ENCODE measurements around the gene HHIPL2. TPM values are rescaled to one million over a fixed set of nuclear protein-coding genes. Genes with fewer than 3 reads are reported as not detected.

Gene HHIPL2
- total RNA-seq, 4 donors from 2014 or later: 0.63 to 0.83 TPM; not detected in 2

DNA sequence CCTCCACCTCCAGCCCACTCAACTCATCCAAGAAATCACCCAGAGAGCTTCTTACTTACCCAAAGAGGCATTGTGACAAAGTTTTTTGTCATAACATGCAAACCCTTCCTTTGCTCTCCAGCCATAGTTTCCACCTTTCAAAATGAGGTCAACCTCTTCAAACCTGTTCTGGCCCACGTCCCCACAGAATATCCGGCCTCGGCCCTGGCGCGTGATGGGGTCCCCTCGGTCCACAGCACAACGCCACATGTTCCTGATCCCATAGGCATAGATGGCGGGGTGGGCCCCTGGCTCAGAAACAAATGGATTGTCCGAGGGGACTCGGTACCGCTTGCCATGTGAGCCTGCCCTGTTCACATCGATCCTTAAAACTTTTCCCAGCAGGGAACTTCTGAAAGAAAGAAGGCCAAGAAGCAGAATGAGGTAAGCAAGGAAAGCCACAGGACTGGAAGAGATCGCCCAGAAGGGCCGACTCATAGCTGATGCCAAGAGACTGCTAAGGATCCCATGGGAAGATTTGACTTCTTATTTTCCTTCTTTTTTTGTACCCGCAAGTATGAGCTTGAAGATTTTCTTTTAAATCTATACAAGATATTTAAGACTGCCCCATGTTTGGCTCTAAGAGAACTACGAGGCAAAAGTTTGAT is 7.8 kb downstream of the HHIPL2 start:
- intact Hi-C loops (cut with DNase I): no loop called here
- DNase-seq (ENCODE audit: extremely low spot score): peak; percentile 47

DNA sequence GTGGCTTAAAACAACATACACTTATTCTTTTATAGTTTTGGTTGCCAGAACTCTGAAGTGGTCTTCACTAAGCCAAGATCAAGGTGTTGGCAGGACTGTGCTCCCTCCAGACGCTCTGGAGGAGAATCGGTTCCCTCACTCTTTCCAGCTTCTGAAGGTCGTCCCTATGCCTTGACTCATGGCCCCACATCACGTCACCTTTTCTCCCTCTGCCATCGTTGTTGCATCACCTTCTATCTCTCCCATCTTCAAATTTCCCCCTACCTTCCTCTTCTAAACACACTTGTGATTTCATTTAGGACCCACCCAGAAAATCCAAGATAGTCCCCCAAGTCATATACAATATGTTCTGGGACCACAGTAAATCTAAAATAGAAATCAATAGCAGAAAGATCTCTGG is 12.4 kb downstream of the HHIPL2 start:
- no peak for DNase-seq (ENCODE audit: extremely low spot score)
- intact Hi-C loops (cut with DNase I): no loop called here
- whole genome bisulfite sequencing: 88% methylated on average over 5 of the region's 5 CpGs
- TF ChIP-seq, protein P1, sequence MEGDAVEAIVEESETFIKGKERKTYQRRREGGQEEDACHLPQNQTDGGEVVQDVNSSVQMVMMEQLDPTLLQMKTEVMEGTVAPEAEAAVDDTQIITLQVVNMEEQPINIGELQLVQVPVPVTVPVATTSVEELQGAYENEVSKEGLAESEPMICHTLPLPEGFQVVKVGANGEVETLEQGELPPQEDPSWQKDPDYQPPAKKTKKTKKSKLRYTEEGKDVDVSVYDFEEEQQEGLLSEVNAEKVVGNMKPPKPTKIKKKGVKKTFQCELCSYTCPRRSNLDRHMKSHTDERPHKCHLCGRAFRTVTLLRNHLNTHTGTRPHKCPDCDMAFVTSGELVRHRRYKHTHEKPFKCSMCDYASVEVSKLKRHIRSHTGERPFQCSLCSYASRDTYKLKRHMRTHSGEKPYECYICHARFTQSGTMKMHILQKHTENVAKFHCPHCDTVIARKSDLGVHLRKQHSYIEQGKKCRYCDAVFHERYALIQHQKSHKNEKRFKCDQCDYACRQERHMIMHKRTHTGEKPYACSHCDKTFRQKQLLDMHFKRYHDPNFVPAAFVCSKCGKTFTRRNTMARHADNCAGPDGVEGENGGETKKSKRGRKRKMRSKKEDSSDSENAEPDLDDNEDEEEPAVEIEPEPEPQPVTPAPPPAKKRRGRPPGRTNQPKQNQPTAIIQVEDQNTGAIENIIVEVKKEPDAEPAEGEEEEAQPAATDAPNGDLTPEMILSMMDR (IDR thresholded peaks at IDR 0.05): no peak
- no peak for TF ChIP-seq POLR2A (IDR thresholded peaks at IDR 0.05; ENCODE audit: low read depth)
- TF ChIP-seq POLR2AphosphoS5 (IDR thresholded peaks at IDR 0.05): no peak
- no peak for TF ChIP-seq EP300 (IDR thresholded peaks at IDR 0.05)
- Histone ChIP-seq H3K4me1 (no peaks in the 10 kb centered on the region), H3K36me3 (no peaks in the 10 kb centered on the region), H3K4me3 (no peak overlapping the region), H3K27ac (replicated peaks in 1 of 4) (no peak overlapping the region), H3K27me3 (no peaks in the 10 kb centered on the region), H3K9me3 (no peaks in the 10 kb centered on the region)

More for the DNA sequence above, 7.8 kb downstream of the HHIPL2 start:
- Histone ChIP-seq H3K4me1 (no peaks in the 10 kb centered on the region), H3K4me3 (no peak overlapping the region), H3K36me3 (no peaks in the 10 kb centered on the region), H3K27ac (replicated peaks in 1 of 4) (no peak overlapping the region), H3K9me3 (no peaks in the 10 kb centered on the region), H3K27me3 (peaks cover 0 to 19% (median 0%) of the 10 kb centered on the region in 4 donors)
- WGBS: 90% methylated on average over 16 of the region's 16 CpGs
- TF ChIP-seq POLR2AphosphoS5 (IDR thresholded peaks at IDR 0.05) (no peak), EP300 (IDR thresholded peaks at IDR 0.05) (no peak), POLR2A (IDR thresholded peaks at IDR 0.05; ENCODE audit: low read depth) (no peak)
- TF ChIP-seq, protein P1 (IDR thresholded peaks at IDR 0.05): no peak

DNA sequence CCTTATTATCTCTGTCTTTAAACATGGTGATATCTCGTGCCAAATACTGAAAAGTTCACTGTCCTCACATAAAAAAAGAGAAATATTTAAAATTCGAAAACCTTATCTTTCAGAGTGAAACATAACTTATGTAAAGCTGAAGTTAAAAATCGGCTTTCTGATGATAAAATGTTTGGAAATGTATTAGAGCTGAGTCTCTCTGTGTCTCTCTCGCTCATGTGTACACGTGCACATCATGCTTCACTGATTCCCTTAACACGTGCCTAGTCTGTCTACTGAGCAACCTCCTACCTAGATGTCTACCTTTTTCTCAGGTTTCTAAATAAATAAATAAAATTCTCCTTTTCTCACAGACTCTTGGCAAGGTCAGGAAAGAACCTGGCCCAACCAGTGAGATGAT is 17.1 kb downstream of the HHIPL2 start:
- 73% methylated on average over 6 of the region's 6 CpGs for WGBS
- DNase-seq (ENCODE audit: extremely low spot score): no peak
- no peak overlapping the region for H3K27ac ChIP-seq (replicated peaks in 1 of 4)
- no peaks in the 10 kb centered on the region for H3K4me1 ChIP-seq
- H3K36me3 ChIP-seq: no peaks in the 10 kb centered on the region
- TF ChIP-seq EP300 (IDR thresholded peaks at IDR 0.05): no peak
- intact Hi-C loops (cut with DNase I): no loop called here
- H3K4me3 ChIP-seq: no peak overlapping the region
- no peaks in the 10 kb centered on the region for H3K9me3 ChIP-seq
- peaks cover 0 to 8% (median 0%) of the 10 kb centered on the region in 4 donors for H3K27me3 ChIP-seq

DNA sequence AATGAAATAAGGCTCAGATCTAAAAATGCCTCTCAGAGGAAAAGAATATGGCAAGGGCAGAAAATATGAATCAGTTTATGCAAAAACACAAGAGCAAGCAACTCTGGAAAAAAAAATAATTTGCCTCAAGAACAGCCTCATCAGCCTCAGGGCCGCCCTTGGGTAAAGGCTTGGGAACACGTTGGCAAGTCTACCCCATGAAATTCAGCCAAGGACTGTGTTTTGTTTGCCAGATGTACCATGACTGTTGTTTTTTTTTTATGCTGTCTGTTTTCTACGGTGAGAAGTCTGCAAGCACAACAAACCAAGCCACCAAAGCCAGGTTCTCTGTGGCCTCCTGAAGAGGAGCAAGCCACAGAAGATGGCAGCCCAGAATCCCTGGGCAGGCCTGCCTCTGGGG is 18.0 kb downstream of the HHIPL2 start:
- Histone ChIP-seq H3K4me3 (no peak overlapping the region), H3K4me1 (no peaks in the 10 kb centered on the region), H3K36me3 (no peaks in the 10 kb centered on the region), H3K27me3 (peaks cover 0 to 13% (median 0%) of the 10 kb centered on the region in 4 donors), H3K27ac (replicated peaks in 1 of 4) (no peak overlapping the region), H3K9me3 (no peaks in the 10 kb centered on the region)
- 70% methylated on average over 3 of the region's 3 CpGs for WGBS
- no peak for DNase-seq (ENCODE audit: extremely low spot score)
- intact Hi-C loops (cut with DNase I): no loop called here
- no peak for TF ChIP-seq POLR2A (IDR thresholded peaks at IDR 0.05; ENCODE audit: low read depth)
- TF ChIP-seq, protein P1 (IDR thresholded peaks at IDR 0.05): no peak
- TF ChIP-seq EP300 (IDR thresholded peaks at IDR 0.05): no peak
- TF ChIP-seq POLR2AphosphoS5 (IDR thresholded peaks at IDR 0.05): no peak

DNA sequence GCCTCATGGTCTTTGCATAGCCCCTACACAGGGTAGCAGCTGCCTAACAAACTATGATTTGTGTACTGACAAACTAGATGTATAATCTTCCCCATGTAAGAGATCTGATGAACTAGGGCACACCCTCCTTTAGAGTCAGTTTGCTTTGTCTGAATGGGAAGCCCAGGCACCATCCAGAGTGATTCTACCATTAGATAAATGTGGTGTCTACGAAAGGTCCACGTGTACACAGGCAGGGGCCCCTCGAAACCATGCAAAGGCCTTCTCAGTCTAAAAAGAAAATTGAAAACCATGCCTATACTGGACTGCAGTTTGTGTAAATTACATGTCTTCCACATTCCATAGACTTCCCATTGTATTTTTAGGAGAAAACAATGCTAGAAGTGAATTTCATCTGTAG is 18.7 kb downstream of the HHIPL2 start:
- TF ChIP-seq EP300 (IDR thresholded peaks at IDR 0.05) (no peak), POLR2AphosphoS5 (IDR thresholded peaks at IDR 0.05) (no peak), POLR2A (IDR thresholded peaks at IDR 0.05; ENCODE audit: low read depth) (no peak)
- TF ChIP-seq, protein P1 (IDR thresholded peaks at IDR 0.05): no peak
- Histone ChIP-seq H3K27me3 (peaks cover 0 to 13% (median 0%) of the 10 kb centered on the region in 4 donors), H3K4me1 (no peaks in the 10 kb centered on the region), H3K4me3 (no peak overlapping the region), H3K36me3 (no peaks in the 10 kb centered on the region), H3K9me3 (no peaks in the 10 kb centered on the region), H3K27ac (replicated peaks in 1 of 4) (no peak overlapping the region)
- intact Hi-C loops (cut with DNase I): no loop called here
- WGBS: 92% methylated on average over 3 of the region's 3 CpGs
- DNase-seq (ENCODE audit: extremely low spot score): peak; percentile 72

All from esophagus muscularis mucosa (tissue), 4 donors.